K562 (cell line): ENCODE results near the gene EZH2. TPM values are rescaled to one million over a fixed set of nuclear protein-coding genes. Genes with fewer than 3 reads are reported as not detected.
A peak's percentile ranks its signal among the peaks of the same experiment; 100 is the strongest.

Experiments used
- ASH1L ChIP-seq: fragments of 450-650 bp; IDR thresholded peaks from 2 replicates; pipeline ENCODE4 v1.6.1; 2018; ENCODE audit warnings: borderline replicate concordance, mild to moderate bottlenecking, low read depth; ENCODE audit not compliant: partially characterized antibody
- BRF1 ChIP-seq: IDR thresholded peaks from 3 replicates; pipeline ENCODE4 v1.6.1; 2011; ENCODE audit warnings: borderline replicate concordance, mild to moderate bottlenecking; ENCODE audit not compliant: insufficient read length; ENCODE audit errors: extremely low read depth
- HEY1 ChIP-seq: fragments of 250-450 bp; sonication (Bioruptor Pico); IDR thresholded peaks from 2 replicates; pipeline ENCODE4 v1.5.0; 2020; ENCODE audit warnings: mild to moderate bottlenecking, moderate library complexity, borderline replicate concordance
- HOMEZ ChIP-seq: fragments of 250-450 bp; sonication (Bioruptor Pico); IDR thresholded peaks from 2 replicates; pipeline ENCODE4 v1.4.0; 2020; ENCODE audit warnings: mild to moderate bottlenecking, moderate library complexity
- HOXB6 ChIP-seq: fragments of 250-450 bp; sonication (Bioruptor Pico); IDR thresholded peaks from 2 replicates; pipeline ENCODE4 v1.5.1; 2022; ENCODE audit warnings: mild to moderate bottlenecking, borderline replicate concordance
- KHSRP ChIP-seq: fragments of 450-650 bp; IDR thresholded peaks from 2 replicates; pipeline ENCODE4 v1.6.1; 2017
- MYNN ChIP-seq, 2 experiments: sonication (generic); formaldehyde crosslinking in 1 of 2; IDR thresholded peaks; 2 replicates each; pipeline versions ENCODE4 v1.5.0 to v1.6.1; 2016 to 2020; ENCODE audit warnings: antibody characterized with exemption in 1 of 2, missing genetic modification reagents in 1 of 2
- NCOA6 ChIP-seq: fragments of 450-650 bp; IDR thresholded peaks from 2 replicates; pipeline ENCODE4 v1.6.1; 2017; ENCODE audit warnings: mild to moderate bottlenecking
- NFIC ChIP-seq: fragments of 450-650 bp; IDR thresholded peaks from 2 replicates; pipeline ENCODE4 v1.6.1; 2017; ENCODE audit warnings: mild to moderate bottlenecking, inconsistent platforms
- POLR2AphosphoS5 ChIP-seq: IDR thresholded peaks from 2 replicates; pipeline ENCODE4 v1.6.1; 2011; ENCODE audit warnings: mild to moderate bottlenecking, low read depth, low read length, moderate library complexity; ENCODE audit not compliant: control insufficient read depth, insufficient read depth
- SIX5 ChIP-seq, 2 experiments: IDR thresholded peaks; 2 replicates each; pipeline ENCODE4 v1.6.1; 2011; ENCODE audit warnings: low read length in 2 of 2, borderline replicate concordance in 1 of 2, low read depth in 1 of 2, mild to moderate bottlenecking in 1 of 2, moderate library complexity in 1 of 2; ENCODE audit not compliant: insufficient read depth in 1 of 2
- SMARCB1 ChIP-seq: IDR thresholded peaks from 2 replicates; pipeline ENCODE4 v1.6.1; 2011; ENCODE audit warnings: improper control_type of control experiment, low read depth; ENCODE audit not compliant: insufficient read length
- SNAPC5 ChIP-seq: fragments of 250-450 bp; sonication (Bioruptor Pico); IDR thresholded peaks from 2 replicates; pipeline ENCODE4 v1.8.0; 2021; ENCODE audit warnings: moderate library complexity, mild to moderate bottlenecking, inconsistent platforms
- SREBF1 ChIP-seq: fragments of 150-350 bp; IDR thresholded peaks from 2 replicates; pipeline ENCODE4 v1.6.1; 2014; ENCODE audit warnings: antibody characterized with exemption, low read depth, low read length, borderline replicate concordance
- XRCC5 ChIP-seq: fragments of 200-400 bp; formaldehyde crosslinking; IDR thresholded peaks from 2 replicates; pipeline ENCODE4 v1.6.1; 2017; ENCODE audit warnings: low read depth, mild to moderate bottlenecking, low read length
- ZBTB17 ChIP-seq: fragments of 450-650 bp; formaldehyde crosslinking; IDR thresholded peaks from 2 replicates; pipeline ENCODE4 v1.4.0; 2020; ENCODE audit warnings: mild to moderate bottlenecking
- ZBTB33 ChIP-seq: sonication (generic); formaldehyde crosslinking; IDR thresholded peaks from 2 replicates; pipeline ENCODE4 v1.8.1; 2023; ENCODE audit warnings: mild to moderate bottlenecking, missing genetic modification reagents
- ZBTB49 ChIP-seq: sonication (generic); formaldehyde crosslinking; IDR thresholded peaks from 2 replicates; pipeline ENCODE4 v1.8.0; 2022; ENCODE audit warnings: missing genetic modification reagents, mild to moderate bottlenecking, borderline replicate concordance
- ZBTB9 ChIP-seq: fragments of 450-650 bp; formaldehyde crosslinking; IDR thresholded peaks from 2 replicates; pipeline ENCODE4 v1.4.0; 2020; ENCODE audit warnings: mild to moderate bottlenecking, moderate library complexity
- ZFPM2 ChIP-seq: fragments of 250-450 bp; sonication (Bioruptor Pico); IDR thresholded peaks from 2 replicates; pipeline ENCODE4 v1.5.1; 2022; ENCODE audit warnings: mild to moderate bottlenecking
- ZNF134 ChIP-seq: fragments of 250-450 bp; sonication (Bioruptor Pico); conservative IDR thresholded peaks from 2 replicates; pipeline ENCODE4 v1.4.0; 2020
- ZNF282 ChIP-seq: sonication (generic); formaldehyde crosslinking; IDR thresholded peaks from 2 replicates; pipeline ENCODE4 v1.8.1; 2023; ENCODE audit warnings: missing genetic modification reagents
- ZNF589 ChIP-seq: fragments of 200-800 bp; sonication (Bioruptor generic); IDR thresholded peaks from 2 replicates; pipeline ENCODE4 v1.6.1; 2016; ENCODE audit warnings: low read depth, missing genetic modification characterization, missing compliant biosample characterization
- polyA plus RNA-seq, 8 experiments: library from polyadenylated mRNA; depleted of rRNA in 4 of 8; stranded (reverse) in 5 of 8; unstranded in 3 of 8; fragments of >200 nt; fragmentation: Nextera tagmentation in 2 of 8; fragmentation: Illumina TruSeq in 1 of 8; extraction: Ambion mirVana in 2 of 8; extraction: Trizol in 1 of 8; gene quantifications; 2 replicates each; pipeline versions ENCODE4 v1.2.1 to v1.2.3, GENCODE V29; 2011 to 2014; ENCODE audit warnings: inconsistent platforms in 1 of 8, missing spikeins in 1 of 8
- total RNA-seq, 7 experiments: library from RNA; depleted of rRNA in 6 of 7; stranded (reverse); fragments of >200 nt in 6 of 7; fragmentation: Illumina TruSeq in 2 of 7; extraction: Trizol in 2 of 7; gene quantifications; 2 replicates each; pipeline versions ENCODE4 v1.2.1 to v1.2.3, GENCODE V29; 2011 to 2021; ENCODE audit warnings: low replicate concordance in 1 of 7

Gene EZH2
- total and polyA plus RNA-seq, 9 of the 15 experiments (the other 6 are each of a cell fraction or from before 2014, with no cell fraction given), result 48.7 to 175 (median 98.6) TPM

- TF ChIP-seq ZBTB33 (CRISPR knock-in tag), result peak; percentile 52
- TF ChIP-seq ZBTB49 (CRISPR knock-in tag), result no peak
- no peak for TF ChIP-seq ZBTB17 (CRISPR knock-in tag)
- TF ChIP-seq ZBTB9 (CRISPR knock-in tag), result no peak
- no peak for TF ChIP-seq ZFPM2
- no peak for TF ChIP-seq MYNN (IDR thresholded peaks at IDR 0.05)
- no peak for TF ChIP-seq MYNN (CRISPR knock-in tag; IDR thresholded peaks at IDR 0.05)
- no peak for TF ChIP-seq KHSRP
- no peak for TF ChIP-seq HEY1 (CRISPR knock-in tag)
- TF ChIP-seq SREBF1, result no peak
- TF ChIP-seq XRCC5, result no peak
- no peak for TF ChIP-seq HOXB6 (CRISPR knock-in tag)
- no peak for TF ChIP-seq NCOA6
- TF ChIP-seq NFIC, result peak; percentile 11; the same call in 1 of the 2 replicates
- TF ChIP-seq SMARCB1, result no peak
- no peak for TF ChIP-seq POLR2AphosphoS5
- TF ChIP-seq ASH1L, result peak; percentile 29
- TF ChIP-seq ZNF134 (CRISPR knock-in tag), result no peak
- no peak for TF ChIP-seq HOMEZ (CRISPR knock-in tag)
- TF ChIP-seq BRF1, result no peak
- no peak for TF ChIP-seq ZNF282 (CRISPR knock-in tag)
- no peak for TF ChIP-seq SIX5 (IDR thresholded peaks at IDR 0.05; ENCODE audit: borderline replicate concordance in 1 of 2, insufficient read depth in 1 of 2, low read depth in 1 of 2, low read length in 2 of 2)
- no peak for TF ChIP-seq ZNF589
- TF ChIP-seq SNAPC5 (CRISPR knock-in tag), result no peak
Observed at GRCh38 chr7:148882841-148883265, 1.2 kb downstream of the EZH2 start (continued).
